Liver (tissue), 9 donors: Measurements from ENCODE around the gene ACACA. TPM values are rescaled to one million over a fixed set of nuclear protein-coding genes. Genes with fewer than 3 reads are reported as not detected.

ENCODE experiments used
- DNase-seq: peaks from one replicate; pipeline ENCODE4 v3.0.0-alpha.2; 2017; ENCODE audit warnings: low spot score
- H3K27ac ChIP-seq, 2 donors: one replicate each; pipeline ENCODE4 v1.7.0; 2013; ENCODE audit warnings: inconsistent platforms in 2 of 2, low read length in 2 of 2, control low read depth in 1 of 2, low read depth in 1 of 2, mild to moderate bottlenecking in 1 of 2
- H3K27me3 ChIP-seq, 4 donors: one replicate each; pipeline versions ENCODE4 v1.6.1 to v1.7.0; 2013; ENCODE audit warnings: low read length in 3 of 4, inconsistent platforms in 1 of 4, mild to moderate bottlenecking in 1 of 4, moderate library complexity in 1 of 4; ENCODE audit not compliant: control insufficient read depth in 4 of 4, insufficient read depth in 4 of 4
- H3K36me3 ChIP-seq, 4 donors: one replicate each; pipeline versions ENCODE4 v1.6.1 to v1.7.0; 2013; ENCODE audit warnings: low read length in 3 of 4, mild to moderate bottlenecking in 3 of 4, low read depth in 1 of 4, moderate library complexity in 1 of 4; ENCODE audit not compliant: control insufficient read depth in 4 of 4, insufficient read depth in 3 of 4
- H3K4me1 ChIP-seq, 4 donors: one replicate each; pipeline versions ENCODE4 v1.6.1 to v1.7.0; 2013; ENCODE audit warnings: low read length in 3 of 4, mild to moderate bottlenecking in 3 of 4, moderate library complexity in 1 of 4; ENCODE audit not compliant: control insufficient read depth in 4 of 4, insufficient read depth in 4 of 4
- H3K4me3 ChIP-seq, 3 donors: one replicate each; pipeline versions ENCODE4 v1.6.1 to v1.7.0; 2013; ENCODE audit warnings: low read length in 3 of 3, control low read depth in 1 of 3, low read depth in 1 of 3, mild to moderate bottlenecking in 1 of 3
- H3K9ac ChIP-seq, 2 donors: one replicate each; pipeline ENCODE4 v1.7.0; 2013; ENCODE audit warnings: low read length in 2 of 2, mild to moderate bottlenecking in 2 of 2, moderate library complexity in 2 of 2, control low read depth in 1 of 2, low read depth in 1 of 2
- H3K9me3 ChIP-seq, 4 donors: one replicate each; pipeline versions ENCODE4 v1.6.1 to v1.7.0; 2013; ENCODE audit warnings: low read length in 3 of 4; ENCODE audit not compliant: control insufficient read depth in 4 of 4
- EGR1 ChIP-seq, 2 donors: IDR thresholded peaks; 2 replicates each; pipeline ENCODE4 v1.6.1; 2016 to 2018; ENCODE audit warnings: antibody characterized with exemption in 2 of 2, low read depth in 2 of 2
- FOXA1 ChIP-seq: IDR thresholded peaks from 2 replicates; pipeline ENCODE4 v1.6.1; 2016; ENCODE audit warnings: antibody characterized with exemption
- FOXA2 ChIP-seq: IDR thresholded peaks from 2 replicates; pipeline ENCODE4 v1.6.1; 2016; ENCODE audit warnings: antibody characterized with exemption
- GABPA ChIP-seq, 2 donors: IDR thresholded peaks in 1 of 2; conservative IDR thresholded peaks in 1 of 2; 2 replicates each; pipeline ENCODE4 v1.6.1; 2016; ENCODE audit warnings: antibody characterized with exemption in 2 of 2, mild to moderate bottlenecking in 1 of 2, moderate library complexity in 1 of 2
- HNF4A ChIP-seq, 2 donors: conservative IDR thresholded peaks; 2 replicates each; pipeline ENCODE4 v1.6.1; 2016; ENCODE audit warnings: antibody characterized with exemption in 2 of 2, mild to moderate bottlenecking in 2 of 2
- HNF4G ChIP-seq: IDR thresholded peaks from 2 replicates; pipeline ENCODE4 v1.6.1; 2016; ENCODE audit warnings: antibody characterized with exemption
- JUND ChIP-seq, 2 donors: IDR thresholded peaks; 2 replicates each; pipeline ENCODE4 v1.6.1; 2016; ENCODE audit warnings: antibody characterized with exemption in 2 of 2
- NR2F2 ChIP-seq: IDR thresholded peaks from 2 replicates; pipeline ENCODE4 v1.6.1; 2016; ENCODE audit warnings: antibody characterized with exemption
- TAF1 ChIP-seq: conservative IDR thresholded peaks from 2 replicates; pipeline ENCODE4 v1.6.1; 2016; ENCODE audit warnings: antibody characterized with exemption, mild to moderate bottlenecking
- YY1 ChIP-seq: IDR thresholded peaks from 2 replicates; pipeline ENCODE4 v1.6.1; 2016; ENCODE audit warnings: antibody characterized with exemption, mild to moderate bottlenecking
- WGBS: extraction: QIAGEN DNeasy Blood & Tissue Kit; methylation state at CpG from one replicate; pipeline ENCODE4 v1.1.7; 2013; 5-methylcytosine and 5-hydroxymethylcytosine counted together
- polyA plus RNA-seq, 2 donors: library from polyadenylated mRNA; stranded (reverse) in 1 of 2; unstranded in 1 of 2; fragments of 200-250 nt in 1 of 2; fragments of >200 nt in 1 of 2; fragmentation: Nextera tagmentation in 1 of 2; extraction: Ambion mirVana in 1 of 2; gene quantifications; one replicate each; pipeline versions ENCODE4 v1.2.1 to v1.2.3, GENCODE V29; 2013 to 2015
- total RNA-seq, 2 donors: library from RNA; depleted of rRNA; stranded (reverse); fragments of >200 nt; gene quantifications; one replicate each; pipeline ENCODE4 v1.2.3, GENCODE V29; 2014
- TF ChIP-seq, protein P1 (sequence below): IDR thresholded peaks from 2 replicates; pipeline ENCODE4 v1.6.1; 2016; ENCODE audit warnings: antibody characterized with exemption
- TF ChIP-seq, protein P2 (sequence below): IDR thresholded peaks from 2 replicates; pipeline ENCODE4 v1.6.1; 2016; ENCODE audit warnings: antibody characterized with exemption
- TF ChIP-seq, protein P3 (sequence below): IDR thresholded peaks from 2 replicates; pipeline ENCODE4 v1.6.1; 2016; ENCODE audit warnings: antibody characterized with exemption, mild to moderate bottlenecking
- donor health status: healthy.
- donor health status: healthy.
- donor health status: healthy.
- donor health status: healthy.
- donor health status: healthy.

Gene ACACA
- total and polyA plus RNA-seq, 4 donors: 14.8 to 49.5 (median 31.2) TPM

DNA sequence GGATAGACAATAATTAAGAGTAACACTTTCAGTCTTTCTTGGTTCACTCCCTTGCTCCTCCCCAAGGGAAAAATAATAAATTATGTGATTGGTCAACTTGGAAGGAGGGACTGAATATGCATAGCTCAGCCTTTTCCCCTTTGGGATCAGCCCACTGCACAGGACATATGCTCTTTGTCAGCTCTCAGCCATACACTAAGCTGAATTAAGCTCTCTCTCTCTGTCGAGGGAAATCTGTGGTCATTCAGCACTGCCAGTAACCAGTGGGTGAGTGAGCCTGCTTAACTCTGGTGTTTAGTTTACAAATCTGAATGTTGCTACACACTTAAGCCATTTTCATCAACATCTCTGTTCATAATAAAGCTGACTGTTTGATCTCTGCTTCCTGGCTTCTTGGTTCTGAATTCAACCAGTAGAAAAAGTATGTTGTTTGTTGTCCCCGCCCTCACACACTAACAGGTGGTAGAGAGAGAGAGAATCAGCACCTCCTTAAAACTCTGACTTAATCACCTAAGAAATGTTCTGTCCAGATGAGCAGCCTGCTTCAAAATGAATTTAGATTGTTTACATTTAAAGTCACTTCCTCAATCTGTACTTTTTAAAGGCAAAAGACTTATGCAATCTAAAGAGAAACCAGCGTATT is 133.1 kb downstream of the ACACA start:
- no peak overlapping the region for H3K4me3 ChIP-seq
- TF ChIP-seq EGR1 (IDR thresholded peaks at IDR 0.05; ENCODE audit: low read depth in 2 of 2) (no peak), YY1 (no peak), HNF4A (conservative IDR thresholded peaks at IDR 0.05) (no peak), HNF4G (no peak), NR2F2 (no peak), GABPA (IDR thresholded peaks at IDR 0.05 in 1 of 2, conservative IDR thresholded peaks at IDR 0.05 in 1 of 2) (no peak), FOXA2 (no peak), FOXA1 (no peak), TAF1 (no peak), JUND (IDR thresholded peaks at IDR 0.05) (no peak)
- TF ChIP-seq, protein P1, sequence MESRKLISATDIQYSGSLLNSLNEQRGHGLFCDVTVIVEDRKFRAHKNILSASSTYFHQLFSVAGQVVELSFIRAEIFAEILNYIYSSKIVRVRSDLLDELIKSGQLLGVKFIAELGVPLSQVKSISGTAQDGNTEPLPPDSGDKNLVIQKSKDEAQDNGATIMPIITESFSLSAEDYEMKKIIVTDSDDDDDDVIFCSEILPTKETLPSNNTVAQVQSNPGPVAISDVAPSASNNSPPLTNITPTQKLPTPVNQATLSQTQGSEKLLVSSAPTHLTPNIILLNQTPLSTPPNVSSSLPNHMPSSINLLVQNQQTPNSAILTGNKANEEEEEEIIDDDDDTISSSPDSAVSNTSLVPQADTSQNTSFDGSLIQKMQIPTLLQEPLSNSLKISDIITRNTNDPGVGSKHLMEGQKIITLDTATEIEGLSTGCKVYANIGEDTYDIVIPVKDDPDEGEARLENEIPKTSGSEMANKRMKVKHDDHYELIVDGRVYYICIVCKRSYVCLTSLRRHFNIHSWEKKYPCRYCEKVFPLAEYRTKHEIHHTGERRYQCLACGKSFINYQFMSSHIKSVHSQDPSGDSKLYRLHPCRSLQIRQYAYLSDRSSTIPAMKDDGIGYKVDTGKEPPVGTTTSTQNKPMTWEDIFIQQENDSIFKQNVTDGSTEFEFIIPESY: no peak
- TF ChIP-seq, protein P2, sequence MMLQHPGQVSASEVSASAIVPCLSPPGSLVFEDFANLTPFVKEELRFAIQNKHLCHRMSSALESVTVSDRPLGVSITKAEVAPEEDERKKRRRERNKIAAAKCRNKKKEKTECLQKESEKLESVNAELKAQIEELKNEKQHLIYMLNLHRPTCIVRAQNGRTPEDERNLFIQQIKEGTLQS: no peak
- TF ChIP-seq, protein P3, sequence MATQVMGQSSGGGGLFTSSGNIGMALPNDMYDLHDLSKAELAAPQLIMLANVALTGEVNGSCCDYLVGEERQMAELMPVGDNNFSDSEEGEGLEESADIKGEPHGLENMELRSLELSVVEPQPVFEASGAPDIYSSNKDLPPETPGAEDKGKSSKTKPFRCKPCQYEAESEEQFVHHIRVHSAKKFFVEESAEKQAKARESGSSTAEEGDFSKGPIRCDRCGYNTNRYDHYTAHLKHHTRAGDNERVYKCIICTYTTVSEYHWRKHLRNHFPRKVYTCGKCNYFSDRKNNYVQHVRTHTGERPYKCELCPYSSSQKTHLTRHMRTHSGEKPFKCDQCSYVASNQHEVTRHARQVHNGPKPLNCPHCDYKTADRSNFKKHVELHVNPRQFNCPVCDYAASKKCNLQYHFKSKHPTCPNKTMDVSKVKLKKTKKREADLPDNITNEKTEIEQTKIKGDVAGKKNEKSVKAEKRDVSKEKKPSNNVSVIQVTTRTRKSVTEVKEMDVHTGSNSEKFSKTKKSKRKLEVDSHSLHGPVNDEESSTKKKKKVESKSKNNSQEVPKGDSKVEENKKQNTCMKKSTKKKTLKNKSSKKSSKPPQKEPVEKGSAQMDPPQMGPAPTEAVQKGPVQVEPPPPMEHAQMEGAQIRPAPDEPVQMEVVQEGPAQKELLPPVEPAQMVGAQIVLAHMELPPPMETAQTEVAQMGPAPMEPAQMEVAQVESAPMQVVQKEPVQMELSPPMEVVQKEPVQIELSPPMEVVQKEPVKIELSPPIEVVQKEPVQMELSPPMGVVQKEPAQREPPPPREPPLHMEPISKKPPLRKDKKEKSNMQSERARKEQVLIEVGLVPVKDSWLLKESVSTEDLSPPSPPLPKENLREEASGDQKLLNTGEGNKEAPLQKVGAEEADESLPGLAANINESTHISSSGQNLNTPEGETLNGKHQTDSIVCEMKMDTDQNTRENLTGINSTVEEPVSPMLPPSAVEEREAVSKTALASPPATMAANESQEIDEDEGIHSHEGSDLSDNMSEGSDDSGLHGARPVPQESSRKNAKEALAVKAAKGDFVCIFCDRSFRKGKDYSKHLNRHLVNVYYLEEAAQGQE: no peak
- H3K36me3 ChIP-seq: peaks cover 0 to 45% (median 29%) of the 10 kb centered on the region in 4 donors
- no peaks in the 10 kb centered on the region for H3K9me3 ChIP-seq
- H3K27ac ChIP-seq: no peak overlapping the region
- H3K4me1 ChIP-seq: no peaks in the 10 kb centered on the region
- H3K9ac ChIP-seq: no peak overlapping the region
- no peaks in the 10 kb centered on the region for H3K27me3 ChIP-seq
- DNase-seq: no peak
- 77% methylated on average over 3 of the region's 3 CpGs for WGBS

DNA sequence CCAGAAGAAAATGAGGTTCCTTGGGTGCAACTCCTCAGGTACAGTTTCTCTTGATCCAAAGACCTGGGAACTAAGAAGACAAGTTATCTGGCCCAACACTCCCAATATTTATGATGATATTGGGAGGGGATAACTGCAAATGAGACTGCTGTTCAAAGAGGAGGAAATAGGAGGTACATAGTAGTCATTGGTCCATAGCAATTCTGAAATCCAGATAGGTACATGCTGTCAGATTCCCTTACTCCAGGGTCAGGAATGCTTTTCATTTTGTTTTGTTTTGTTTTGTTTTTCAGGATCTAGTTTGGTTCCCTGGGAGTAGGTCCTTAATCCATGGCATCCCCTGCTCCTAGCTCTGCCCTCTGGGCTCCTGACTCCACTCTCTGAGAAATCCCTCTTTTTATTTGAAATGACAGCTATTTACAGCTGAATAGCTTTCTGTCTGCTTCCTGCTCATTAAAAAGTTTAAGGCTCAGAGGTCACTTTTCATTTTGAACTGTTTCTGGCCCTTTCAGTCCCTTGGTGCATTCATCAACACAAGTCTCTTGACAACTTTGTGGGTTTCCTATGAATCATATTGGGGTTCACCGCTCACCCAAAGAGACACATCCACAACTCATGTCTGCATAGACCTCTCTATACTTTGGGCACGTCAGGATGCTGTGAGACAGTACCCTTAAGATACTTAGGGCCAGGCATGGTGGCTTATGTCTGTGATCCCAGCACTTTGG is 141.0 kb downstream of the ACACA start:
- Histone ChIP-seq H3K9me3 (peaks cover 0 to 4% (median 2%) of the 10 kb centered on the region in 4 donors), H3K4me1 (no peaks in the 10 kb centered on the region), H3K9ac (no peak overlapping the region), H3K27me3 (no peaks in the 10 kb centered on the region), H3K27ac (no peak overlapping the region), H3K36me3 (peaks cover 1 to 70% (median 47%) of the 10 kb centered on the region in 4 donors), H3K4me3 (no peak overlapping the region)
- TF ChIP-seq HNF4A (conservative IDR thresholded peaks at IDR 0.05): no peak
- DNase-seq: no peak
- WGBS: 97% methylated on average over 2 of the region's 2 CpGs
